K562 (cell line): Measurements from ENCODE around the gene B4GALT7. TPM values are rescaled to one million over a fixed set of nuclear protein-coding genes. Genes with fewer than 3 reads are reported as not detected.

Experiments used
- ATAC-seq: fragments of 200-7000 bp; cut with Tn5 transposase; 3 replicates; pipeline ENCODE4 v1.9.1; 2020; ENCODE audit warnings: moderate library complexity
- BruUV-seq: library from RNA; stranded (reverse); fragments of 400-500 nt; replicated peaks from 2 replicates; lab custom pipeline; 2021; lab: Mats Ljungman, UMichigan
- CTCF ChIA-PET: fragments of 300-600 bp; formaldehyde crosslinking; extraction: SDS; loops from one replicate; lab custom pipeline; 2021; ENCODE audit warnings: low intra/inter-chr PET ratio; lab: Yijun Ruan, JAX
- POLR2A ChIA-PET: fragments of 300-600, 350-650 bp; sonication (Branson Sonifier 250); formaldehyde crosslinking; extraction: SDS; loops from one replicate; lab custom pipeline; 2021; ENCODE audit warnings: antibody characterized with exemption, inconsistent platforms; lab: Yijun Ruan, JAX
- DNase-seq, 4 experiments: peaks; one replicate each; pipeline versions ENCODE4 v3.0.0 to v3.0.0-alpha.2; 2011 to 2018; ENCODE audit warnings: low spot score in 3 of 4, mixed read lengths in 3 of 4; ENCODE audit errors: extremely low read depth in 1 of 4
- FAIRE-seq: peaks from 2 replicates; lab custom pipeline; 2011; peaks lifted over from hg19 to GRCh38; lab: Jason Lieb, UNC
- H2AFZ ChIP-seq: 2 replicates; pipeline ENCODE4 v1.6.0; 2011; ENCODE audit warnings: low read depth, low read length, control low read depth, inconsistent platforms
- H3K27ac ChIP-seq: fragments of 200-600 bp; 3 replicates; pipeline ENCODE4 v1.8.0; 2011; ENCODE audit warnings: low read depth, mild to moderate bottlenecking, control low read depth, inconsistent platforms, low read length, moderate library complexity, mixed read lengths; ENCODE audit errors: extremely low read depth
- H3K27me3 ChIP-seq, 2 experiments: fragments of 300-600 bp in 1 of 2; 2 replicates in 1 of 2; 3 replicates in 1 of 2; pipeline versions ENCODE4 v1.6.0 to v1.8.0; 2011; ENCODE audit warnings: inconsistent platforms in 2 of 2, low read length in 2 of 2, mild to moderate bottlenecking in 1 of 2, mixed read lengths in 1 of 2, moderate library complexity in 1 of 2; ENCODE audit not compliant: control insufficient read depth in 2 of 2, insufficient read depth in 2 of 2
- H3K36me3 ChIP-seq: fragments of 300-600 bp; 3 replicates; pipeline ENCODE4 v1.8.0; 2011; ENCODE audit warnings: mild to moderate bottlenecking, low read length, inconsistent platforms; ENCODE audit not compliant: control insufficient read depth, insufficient read depth
- H3K4me1 ChIP-seq, 2 experiments: fragments of 200-600 bp in 1 of 2; replicated peaks in 1 of 2; 2 replicates in 1 of 2; 3 replicates in 1 of 2; pipeline versions ENCODE4 v1.5.1 to v1.8.0; 2011; ENCODE audit warnings: inconsistent platforms in 2 of 2, low read length in 2 of 2, mild to moderate bottlenecking in 1 of 2, mixed read lengths in 1 of 2, moderate library complexity in 1 of 2; ENCODE audit not compliant: control insufficient read depth in 2 of 2, insufficient read depth in 2 of 2
- H3K4me2 ChIP-seq: 2 replicates; pipeline ENCODE4 v1.6.1; 2011; ENCODE audit warnings: low read length, control low read depth, inconsistent platforms, mixed read lengths; ENCODE audit not compliant: insufficient read depth
- H3K4me3 ChIP-seq: fragments of 200-600 bp; sonication (generic), shearing (Covaris generic); 2 replicates; pipeline ENCODE4 v1.5.1; 2016; ENCODE audit warnings: control low read depth, inconsistent platforms
- H3K79me2 ChIP-seq: fragments of 200-600 bp; 3 replicates; pipeline ENCODE4 v1.8.0; 2011; ENCODE audit warnings: low read length, inconsistent platforms; ENCODE audit not compliant: control insufficient read depth, insufficient read depth
- H3K9ac ChIP-seq, 2 experiments: 2 replicates each; pipeline versions ENCODE4 v1.6.0 to v1.6.1; 2011; ENCODE audit warnings: low read depth in 2 of 2, low read length in 2 of 2, control low read depth in 1 of 2, inconsistent platforms in 1 of 2, mild to moderate bottlenecking in 1 of 2, mixed read lengths in 1 of 2; ENCODE audit not compliant: insufficient read depth in 1 of 2
- H3K9me1 ChIP-seq: one replicate; pipeline ENCODE4 v1.6.0; 2011; ENCODE audit warnings: inconsistent platforms, mild to moderate bottlenecking, low read length, moderate library complexity; ENCODE audit not compliant: control insufficient read depth, insufficient read depth
- H3K9me3 ChIP-seq: replicated peaks from 2 replicates; pipeline ENCODE4 v1.5.1; 2011; ENCODE audit warnings: low read depth, low read length, inconsistent platforms; ENCODE audit not compliant: control insufficient read depth, insufficient read depth
- H4K20me1 ChIP-seq: replicated peaks from 2 replicates; pipeline ENCODE4 v1.6.1; 2011; ENCODE audit warnings: low read length, inconsistent platforms, mixed read lengths; ENCODE audit not compliant: control insufficient read depth, insufficient read depth
- BCL6 ChIP-seq: fragments of 250-450 bp; sonication (Bioruptor Pico); IDR thresholded peaks from 2 replicates; pipeline ENCODE4 v1.4.0; 2020
- BCOR ChIP-seq: fragments of 450-650 bp; IDR thresholded peaks from 2 replicates; pipeline ENCODE4 v1.6.1; 2016
- CBFA2T3 ChIP-seq: fragments of 450-650 bp; IDR thresholded peaks from 2 replicates; pipeline ENCODE4 v1.6.1; 2017
- CHD4 ChIP-seq: fragments of 200-600 bp; sonication (generic); IDR thresholded peaks from 3 replicates; pipeline ENCODE4 v1.6.1; 2012; ENCODE audit warnings: low read depth, mild to moderate bottlenecking, mixed read lengths, low read length, inconsistent platforms; ENCODE audit not compliant: insufficient read depth, insufficient replicate concordance, poor library complexity, severe bottlenecking
- E2F6 ChIP-seq, 2 experiments: IDR thresholded peaks; 2 replicates each; pipeline ENCODE4 v1.6.1; 2011; ENCODE audit warnings: borderline replicate concordance in 1 of 2, control low read depth in 1 of 2, low read depth in 1 of 2, low read length in 1 of 2, mild to moderate bottlenecking in 1 of 2, mixed read lengths in 1 of 2, moderate library complexity in 1 of 2; ENCODE audit not compliant: insufficient read depth in 1 of 2, insufficient read length in 1 of 2, poor library complexity in 1 of 2, severe bottlenecking in 1 of 2; ENCODE audit errors: extremely low read depth in 1 of 2
- JUND ChIP-seq, 2 experiments: IDR thresholded peaks; 2 replicates in 1 of 2; 3 replicates in 1 of 2; pipeline ENCODE4 v1.6.1; 2011; ENCODE audit warnings: borderline replicate concordance in 2 of 2, low read depth in 2 of 2, low read length in 2 of 2, improper control_type of control experiment in 1 of 2, missing biosample characterization in 1 of 2, missing genetic modification characterization in 1 of 2, missing genetic modification reagents in 1 of 2
- MBD1 ChIP-seq: fragments of 250-450 bp; sonication (Bioruptor Pico); IDR thresholded peaks from 2 replicates; pipeline ENCODE4 v1.8.0; 2022; ENCODE audit warnings: inconsistent platforms
- PHB2 ChIP-seq: fragments of 450-650 bp; IDR thresholded peaks from 2 replicates; pipeline ENCODE4 v1.6.1; 2017; ENCODE audit warnings: low read depth
- RBM25 ChIP-seq: fragments of 200-400 bp; formaldehyde crosslinking; IDR thresholded peaks from 2 replicates; pipeline ENCODE4 v1.6.1; 2018; ENCODE audit warnings: low read length, low read depth, moderate library complexity; ENCODE audit not compliant: severe bottlenecking
- TRIM25 ChIP-seq: fragments of 450-650 bp; IDR thresholded peaks from 2 replicates; pipeline ENCODE4 v1.7.0; 2016; ENCODE audit warnings: borderline replicate concordance
- TSHZ1 ChIP-seq: fragments of 250-450 bp; sonication (Bioruptor Pico); IDR thresholded peaks from 2 replicates; pipeline ENCODE4 v1.4.0; 2020; ENCODE audit warnings: mild to moderate bottlenecking, moderate library complexity
- WGBS: fragments of 100-300 bp; shearing (Covaris generic); methylation state at CpG from one replicate; pipeline ENCODE4 v1.1.6; 2016; ENCODE audit warnings: low coverage, mixed read lengths; ENCODE audit not compliant: insufficient coverage; ENCODE audit errors: missing lambda C conversion rate; 5-methylcytosine and 5-hydroxymethylcytosine counted together
- in situ Hi-C: fragments of 300-500 bp; cut with MboI; formaldehyde crosslinking; loops from 4 replicates; pipeline ENCODE4 v1.15.0; 2018; ENCODE audit warnings: inconsistent platforms, mixed read lengths
- intact Hi-C: fragments of 100-400 bp; cut with micrococcal nuclease; formaldehyde crosslinking; loops from 2 replicates; pipeline ENCODE4 v1.14.2; 2022
- polyA plus RNA-seq, 8 experiments: library from polyadenylated mRNA; depleted of rRNA in 4 of 8; stranded (reverse) in 5 of 8; unstranded in 3 of 8; fragments of >200 nt; fragmentation: Nextera tagmentation in 2 of 8; fragmentation: Illumina TruSeq in 1 of 8; extraction: Ambion mirVana in 2 of 8; extraction: Trizol in 1 of 8; gene quantifications; 2 replicates each; pipeline versions ENCODE4 v1.2.1 to v1.2.3, GENCODE V29; 2011 to 2014; ENCODE audit warnings: inconsistent platforms in 1 of 8, missing spikeins in 1 of 8
- total RNA-seq, 7 experiments: library from RNA; depleted of rRNA in 6 of 7; stranded (reverse); fragments of >200 nt in 6 of 7; fragmentation: Illumina TruSeq in 2 of 7; extraction: Trizol in 2 of 7; gene quantifications; 2 replicates each; pipeline versions ENCODE4 v1.2.1 to v1.2.3, GENCODE V29; 2011 to 2021; ENCODE audit warnings: low replicate concordance in 1 of 7

The B4GALT7 gene
- total and polyA plus RNA-seq, 9 of the 15 experiments (the other 6 are each of a cell fraction or from before 2014, with no cell fraction given), result 0.34 to 17.7 (median 9.1) TPM

- TF ChIP-seq TSHZ1 (CRISPR knock-in tag), result no peak
- TF ChIP-seq E2F6 (IDR thresholded peaks at IDR 0.05; ENCODE audit: borderline replicate concordance in 1 of 2, extremely low read depth in 1 of 2, insufficient read depth in 1 of 2, insufficient read length in 1 of 2, low read depth in 1 of 2, low read length in 1 of 2, poor library complexity in 1 of 2, severe bottlenecking in 1 of 2), result no peak
- no peak for TF ChIP-seq BCL6 (CRISPR knock-in tag)
Observed at GRCh38 chr5:177590406-177590805, 9.5 kb upstream of the B4GALT7 start (continued).

GRCh38 chr5:177591690-177592009 is 8.3 kb upstream of the B4GALT7 start:
- H3K9me1 ChIP-seq, result no peaks in the 10 kb centered on the region
- H3K4me1 ChIP-seq, result peaks cover 7 to 16% of the 10 kb centered on the region in 2 experiments; a peak in 4 of 5 replicates
- H3K27me3 ChIP-seq, result no peaks in the 10 kb centered on the region
- TF ChIP-seq RBM25, result peak; percentile 39
- peak; percentile 86 for TF ChIP-seq MBD1 (CRISPR knock-in tag)
- TF ChIP-seq JUND (IDR thresholded peaks at IDR 0.05; ENCODE audit: borderline replicate concordance, low read depth, low read length), result no peak
- no peak for TF ChIP-seq JUND (tag; IDR thresholded peaks at IDR 0.05; ENCODE audit: borderline replicate concordance, low read depth, low read length)
- TF ChIP-seq PHB2, result peak; percentile 29; the same call in 1 of the 2 replicates
- TF ChIP-seq CHD4, result peak; percentile 34
- peak; percentile 71; the same call in 1 of the 2 replicates for TF ChIP-seq BCOR
- TF ChIP-seq TRIM25, result 0 out of 2 replicates have a peak, but pooled peaks have one; percentile 25
- TF ChIP-seq CBFA2T3, result no peak
- in situ Hi-C loops (no loop called here), intact Hi-C loops (no loop called here)
- peaks cover 25% of the 10 kb centered on the region for H3K79me2 ChIP-seq
- H3K36me3 ChIP-seq, result peaks cover 37% of the 10 kb centered on the region
- FAIRE-seq (no peak), ATAC-seq (no peak), DNase-seq (peak in 1 of 4 experiments; percentile 4)
- no peaks in the 10 kb centered on the region for H3K9me3 ChIP-seq
- H3K4me2 ChIP-seq, result peak overlapping the region; percentile 89
- H4K20me1 ChIP-seq, result peaks cover 7% of the 10 kb centered on the region
- ChIA-PET POLR2A (interaction anchor here (0.9 to 1.5 kb wide), 4 partner anchors 14 to 87 kb away, joined by 3 to 6 read pairs (median 4); no protein-coding TSS in a partner anchor), CTCF (no interaction called here)
- peak overlapping the region; percentile 96 for H2AFZ ChIP-seq
- H3K9ac ChIP-seq, result peak overlapping the region; percentile 95 to 98; a peak in 3 of 4 replicates
- peak overlapping the region; percentile 94 for H3K4me3 ChIP-seq
- BruUV-seq, result no TSS peak
- WGBS, result 41% methylated on average over 8 of the region's 8 CpGs
- H3K27ac ChIP-seq, result peak overlapping the region; percentile 86; the same call in 2 of the 3 replicates
